PFSK-1 (cell line): ENCODE measurements around the gene TCTN1.

Source experiments
- FOXP2 ChIP-seq: optimal IDR thresholded peaks from 2 replicates; pipeline ENCODE3; 2011; ENCODE audit warnings: borderline replicate concordance, control low read depth, inconsistent platforms; ENCODE audit not compliant: insufficient read depth; ENCODE audit errors: extremely low read length, extremely low read depth
- POLR2AphosphoS5 ChIP-seq: IDR thresholded peaks from 2 replicates; pipeline ENCODE4 v1.6.1; 2012; ENCODE audit warnings: low read depth, mild to moderate bottlenecking, control low read depth, low read length, moderate library complexity
- REST ChIP-seq, 2 experiments: IDR thresholded peaks; 2 replicates each; pipeline versions ENCODE4 v1.6.1 to v1.8.0; 2011 to 2012; ENCODE audit warnings: low read depth in 2 of 2, low read length in 2 of 2, control low read depth in 1 of 2, inconsistent platforms in 1 of 2, mild to moderate bottlenecking in 1 of 2, moderate library complexity in 1 of 2; ENCODE audit not compliant: insufficient read depth in 1 of 2
- SIN3A ChIP-seq: IDR thresholded peaks from 2 replicates; pipeline ENCODE4 v1.6.1; 2012; ENCODE audit warnings: mild to moderate bottlenecking, low read length, moderate library complexity, borderline replicate concordance; ENCODE audit not compliant: insufficient read depth
- TAF1 ChIP-seq: IDR thresholded peaks from 2 replicates; pipeline ENCODE4 v1.6.1; 2012; ENCODE audit warnings: low read length, control low read depth, borderline replicate concordance; ENCODE audit not compliant: insufficient read depth

TCTN1 gene

GRCh38 chr12:110676171-110676570, 62.2 kb downstream of the TCTN1 start:
- TF ChIP-seq SIN3A (no peak), POLR2AphosphoS5 (no peak), TAF1 (no peak), REST (IDR thresholded peaks at IDR 0.05; ENCODE audit: insufficient read depth in 1 of 2, low read depth in 2 of 2, low read length in 2 of 2) (no peak), FOXP2 (no peak)

- TF ChIP-seq SIN3A (no peak), REST (IDR thresholded peaks at IDR 0.05; ENCODE audit: insufficient read depth in 1 of 2, low read depth in 2 of 2, low read length in 2 of 2) (no peak), FOXP2 (no peak), POLR2AphosphoS5 (no peak), TAF1 (no peak)
Measured at GRCh38 chr12:110677206-110677911, 63.4 kb downstream of the TCTN1 start.

- TF ChIP-seq REST (IDR thresholded peaks at IDR 0.05; ENCODE audit: insufficient read depth in 1 of 2, low read depth in 2 of 2, low read length in 2 of 2) (no peak), TAF1 (no peak), POLR2AphosphoS5 (no peak), FOXP2 (no peak), SIN3A (no peak)
Measured at GRCh38 chr12:110677982-110678381, 64.1 kb downstream of the TCTN1 start.

- TF ChIP-seq TAF1 (no peak), FOXP2 (no peak), REST (IDR thresholded peaks at IDR 0.05; ENCODE audit: insufficient read depth in 1 of 2, low read depth in 2 of 2, low read length in 2 of 2) (no peak), SIN3A (no peak), POLR2AphosphoS5 (no peak)
Measured at GRCh38 chr12:110679201-110679600, 65.3 kb downstream of the TCTN1 start.
